ENCODE results near the gene NME7. TPM values are rescaled to one million over a fixed set of nuclear protein-coding genes. Genes with fewer than 3 reads are reported as not detected.
A peak's percentile ranks its signal among the peaks of the same experiment; 100 is the strongest.

NME7 gene
- total and polyA plus RNA-seq, 2 experiments from 2014 or later: 22.3 to 35.3 TPM

DNA sequence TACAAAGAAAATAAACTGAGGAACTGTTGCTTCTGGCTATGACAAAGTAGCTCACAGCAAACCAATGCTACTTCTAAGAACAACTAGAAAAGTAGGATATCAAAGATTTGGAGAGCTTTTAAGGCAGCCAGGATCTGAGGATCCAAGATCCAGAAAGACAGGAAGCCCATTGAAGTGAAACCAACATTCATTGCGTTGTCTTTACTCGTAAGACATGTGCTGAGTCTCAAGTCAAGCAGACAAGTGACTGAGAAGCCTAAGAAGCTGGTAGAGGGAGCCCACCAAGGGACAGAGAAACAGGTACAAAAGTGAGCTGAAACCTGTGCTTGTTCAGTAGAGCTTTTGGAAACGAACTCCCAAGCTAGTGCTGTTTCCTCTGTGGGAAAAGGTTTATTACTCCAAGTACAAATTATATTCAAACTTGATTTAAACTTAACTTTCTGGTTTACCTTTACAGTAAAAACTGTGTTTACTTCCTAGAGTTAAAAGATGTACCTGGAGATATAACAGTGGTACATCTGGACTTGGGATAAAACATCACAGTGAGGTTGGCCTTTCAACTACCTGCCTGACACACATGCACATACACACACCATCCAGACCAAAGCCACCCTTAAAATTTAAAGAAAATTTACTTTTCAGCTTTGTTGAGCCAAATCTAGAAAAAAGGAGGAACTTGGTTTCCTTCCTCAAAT lies 41.2 kb downstream of the NME7 start:
- H3K27me3 ChIP-seq (replicated peaks; ENCODE audit: insufficient read depth): no peaks in the 10 kb centered on the region
- no peak overlapping the region for H2AFZ ChIP-seq
- 73 to 82% methylated on average over 3 of the region's 3 CpGs for WGBS, 2 experiments (ENCODE audit: low coverage in 1 of 2, low lambda C conversion rate in 2 of 2, missing lambda C conversion rate in 2 of 2)
- no peaks in the 10 kb centered on the region for H3K36me3 ChIP-seq (ENCODE audit: low read depth)
- H3K4me3 ChIP-seq: no peak overlapping the region
- no peak for DNase-seq
- H3K9ac ChIP-seq: no peak overlapping the region
- no peaks in the 10 kb centered on the region for H3F3A ChIP-seq (ENCODE audit: insufficient read depth)
- TF ChIP-seq EZH2 (IDR thresholded peaks at IDR 0.05; ENCODE audit: insufficient read depth, poor library complexity, severe bottlenecking) (no peak), EZH2phosphoT487 (IDR thresholded peaks at IDR 0.05; ENCODE audit: insufficient read depth, low read depth) (no peak)
- in situ Hi-C loops (cut with MboI): loop anchor here (25.0 kb wide), 1 partner anchor 989 kb away; no protein-coding TSS in a partner anchor
- H3K4me2 ChIP-seq (ENCODE audit: unreplicated experiment): no peak overlapping the region
- no peaks in the 10 kb centered on the region for H3K9me3 ChIP-seq (ENCODE audit: low read depth)
- peaks cover 11% of the 10 kb centered on the region; the same call in 1 of the 2 replicates for H3K4me1 ChIP-seq (ENCODE audit: insufficient read depth)
- H3K9me2 ChIP-seq (ENCODE audit: insufficient read depth): no peaks in the 10 kb centered on the region
- peaks cover 20% of the 10 kb centered on the region; the same call in 1 of the 2 replicates for H3K79me2 ChIP-seq (ENCODE audit: insufficient read depth)
- H3K27ac ChIP-seq: no peak overlapping the region
- H4K20me1 ChIP-seq (ENCODE audit: insufficient read depth): no peaks in the 10 kb centered on the region

DNA sequence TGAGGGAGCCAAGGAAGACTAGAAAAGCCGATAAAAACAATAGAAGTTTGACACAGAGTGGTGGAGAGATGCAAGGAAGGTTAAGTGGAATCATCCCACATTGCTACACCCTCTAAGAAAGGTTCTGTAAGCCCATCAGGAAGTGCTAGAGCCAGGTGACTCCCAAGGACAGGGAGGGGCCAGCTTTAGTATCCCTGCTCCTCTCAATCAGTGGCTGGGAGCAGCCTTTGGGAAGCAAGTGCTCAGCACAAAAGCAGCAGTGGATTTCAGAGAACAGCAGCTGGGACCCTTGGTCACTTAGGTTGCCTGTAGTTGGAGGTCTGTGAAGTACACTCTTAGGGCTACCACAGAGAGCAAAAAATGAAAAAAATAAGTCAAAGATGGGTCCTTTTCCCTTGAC lies 42.5 kb downstream of the NME7 start:
- in situ Hi-C loops (cut with MboI): loop anchor here (25.0 kb wide), 1 partner anchor 988 kb away; no protein-coding TSS in a partner anchor
- no peak for TF ChIP-seq EZH2phosphoT487 (IDR thresholded peaks at IDR 0.05; ENCODE audit: insufficient read depth, low read depth)
- no peak for TF ChIP-seq EZH2 (IDR thresholded peaks at IDR 0.05; ENCODE audit: insufficient read depth, poor library complexity, severe bottlenecking)
- WGBS, 2 experiments (ENCODE audit: low coverage in 1 of 2, low lambda C conversion rate in 2 of 2, missing lambda C conversion rate in 2 of 2): 84 to 95% methylated on average over 1 of the region's 1 CpG

DNA sequence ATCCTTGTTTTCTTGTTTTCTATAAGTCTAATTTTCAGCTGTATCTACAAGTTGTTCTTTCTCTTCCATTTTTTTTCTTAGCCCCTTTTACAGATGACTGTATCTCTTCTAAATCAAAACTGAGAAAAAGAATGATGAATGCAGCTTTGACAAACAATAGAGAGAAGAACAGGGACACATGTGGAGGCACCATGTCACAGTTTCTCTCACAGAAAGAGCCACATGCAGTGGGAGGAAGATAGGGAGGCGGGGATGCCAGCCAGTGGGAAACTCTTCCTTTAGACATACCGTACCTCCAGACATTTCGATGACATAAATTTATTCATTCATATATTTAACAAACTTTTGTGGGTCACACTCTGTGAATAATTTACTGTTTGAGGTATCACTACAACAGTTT lies 45.5 kb downstream of the NME7 start:
- no peaks in the 10 kb centered on the region for H3K27me3 ChIP-seq (replicated peaks; ENCODE audit: insufficient read depth)
- no peak overlapping the region for H3K4me3 ChIP-seq
- H3K79me2 ChIP-seq (ENCODE audit: insufficient read depth): 0 out of 2 replicates have a peak, but pooled peaks cover 5% of the 10 kb centered on the region
- H4K20me1 ChIP-seq (ENCODE audit: insufficient read depth): no peaks in the 10 kb centered on the region
- no peaks in the 10 kb centered on the region for H3F3A ChIP-seq (ENCODE audit: insufficient read depth)
- in situ Hi-C loops (cut with MboI): no loop called here
- H3K4me1 ChIP-seq (ENCODE audit: insufficient read depth): peaks cover 12% of the 10 kb centered on the region; the same call in 1 of the 2 replicates
- H3K9me3 ChIP-seq (ENCODE audit: low read depth): no peaks in the 10 kb centered on the region
- no peaks in the 10 kb centered on the region for H3K36me3 ChIP-seq (ENCODE audit: low read depth)
- 95% methylated on average over 3 of the region's 3 CpGs for WGBS, 2 experiments (ENCODE audit: low coverage in 1 of 2, low lambda C conversion rate in 2 of 2, missing lambda C conversion rate in 2 of 2)
- H2AFZ ChIP-seq: no peak overlapping the region
- H3K27ac ChIP-seq: no peak overlapping the region
- DNase-seq: no peak
- no peak overlapping the region for H3K4me2 ChIP-seq (ENCODE audit: unreplicated experiment)
- H3K9ac ChIP-seq: no peak overlapping the region
- no peaks in the 10 kb centered on the region for H3K9me2 ChIP-seq (ENCODE audit: insufficient read depth)
- TF ChIP-seq EZH2 (IDR thresholded peaks at IDR 0.05; ENCODE audit: insufficient read depth, poor library complexity, severe bottlenecking) (no peak), EZH2phosphoT487 (IDR thresholded peaks at IDR 0.05; ENCODE audit: insufficient read depth, low read depth) (no peak)

More for the DNA sequence above, 42.5 kb downstream of the NME7 start:
- Histone ChIP-seq H3K27ac (no peak overlapping the region), H3K9ac (no peak overlapping the region), H3K4me1 (ENCODE audit: insufficient read depth) (peaks cover 15% of the 10 kb centered on the region; the same call in 1 of the 2 replicates), H3K4me3 (no peak overlapping the region), H3K27me3 (replicated peaks; ENCODE audit: insufficient read depth) (no peaks in the 10 kb centered on the region), H3K36me3 (ENCODE audit: low read depth) (no peaks in the 10 kb centered on the region), H3K79me2 (ENCODE audit: insufficient read depth) (peaks cover 7% of the 10 kb centered on the region; the same call in 1 of the 2 replicates), H3F3A (ENCODE audit: insufficient read depth) (no peaks in the 10 kb centered on the region), H3K9me3 (ENCODE audit: low read depth) (no peaks in the 10 kb centered on the region), H4K20me1 (ENCODE audit: insufficient read depth) (no peaks in the 10 kb centered on the region), H3K4me2 (ENCODE audit: unreplicated experiment) (no peak overlapping the region), H3K9me2 (ENCODE audit: insufficient read depth) (no peaks in the 10 kb centered on the region), H2AFZ (no peak overlapping the region)
- DNase-seq: no peak

DNA sequence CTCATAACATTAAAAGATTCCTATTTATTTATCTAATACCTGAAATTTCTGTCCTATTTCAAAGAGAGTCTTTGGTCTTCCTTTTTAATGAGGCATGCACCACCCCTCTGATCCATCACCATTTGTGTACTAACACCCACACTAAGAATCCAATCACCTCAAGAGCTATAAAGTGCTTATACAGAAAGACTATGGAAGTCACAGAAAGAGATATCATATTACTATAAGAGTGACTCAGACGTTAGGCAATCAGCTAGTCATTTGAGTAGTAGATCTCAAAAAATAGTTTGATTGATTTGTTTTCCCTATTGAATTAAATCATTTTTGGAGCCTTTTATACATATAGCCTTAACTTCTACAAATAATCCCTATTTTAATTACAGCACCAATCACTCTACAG lies 46.1 kb downstream of the NME7 start:
- H3F3A ChIP-seq (ENCODE audit: insufficient read depth): no peaks in the 10 kb centered on the region
- no peaks in the 10 kb centered on the region for H3K9me3 ChIP-seq (ENCODE audit: low read depth)
- no peak overlapping the region for H3K27ac ChIP-seq
- H4K20me1 ChIP-seq (ENCODE audit: insufficient read depth): no peaks in the 10 kb centered on the region
- H3K9me2 ChIP-seq (ENCODE audit: insufficient read depth): no peaks in the 10 kb centered on the region
- no peak overlapping the region for H3K9ac ChIP-seq
- 86 to 100% methylated on average over 1 of the region's 1 CpG for WGBS, 2 experiments (ENCODE audit: low coverage in 1 of 2, low lambda C conversion rate in 2 of 2, missing lambda C conversion rate in 2 of 2)
- TF ChIP-seq EZH2phosphoT487 (IDR thresholded peaks at IDR 0.05; ENCODE audit: insufficient read depth, low read depth) (no peak), EZH2 (IDR thresholded peaks at IDR 0.05; ENCODE audit: insufficient read depth, poor library complexity, severe bottlenecking) (no peak)
- H3K27me3 ChIP-seq (replicated peaks; ENCODE audit: insufficient read depth): no peaks in the 10 kb centered on the region
- in situ Hi-C loops (cut with MboI): no loop called here
- no peak overlapping the region for H3K4me3 ChIP-seq
- H3K36me3 ChIP-seq (ENCODE audit: low read depth): no peaks in the 10 kb centered on the region
- H3K4me2 ChIP-seq (ENCODE audit: unreplicated experiment): no peak overlapping the region
- peak; percentile 66 for DNase-seq
- 0 out of 2 replicates have a peak, but pooled peaks cover 5% of the 10 kb centered on the region for H3K79me2 ChIP-seq (ENCODE audit: insufficient read depth)
- no peak overlapping the region for H2AFZ ChIP-seq
- peaks cover 6% of the 10 kb centered on the region; the same call in 1 of the 2 replicates for H3K4me1 ChIP-seq (ENCODE audit: insufficient read depth)
